Ramos (cell line): Measurements from ENCODE around the gene KRT1.
"Not testable (repeated sequence)": the region's sequence is repeated elsewhere in the genome, so short reads cannot be mapped to it uniquely, and the experiment has no call there.

Experiments
- in situ Hi-C: fragments of 300-500 bp; cut with MboI; formaldehyde crosslinking; loops from one replicate; pipeline ENCODE4 v1.14.3; 2022; ENCODE audit warnings: low sequenced_read_pairs; ENCODE audit not compliant: unreplicated experiment

KRT1 gene

GRCh38 chr12:52680363-52680762 lies at the start of gene KRT1:
Gene KRT1, minus strand, starts transcription at chr12:52680407. Its CDS starts 59 bp downstream, at chr12:52680348.
- in situ Hi-C loops = no loop called here

DNA sequence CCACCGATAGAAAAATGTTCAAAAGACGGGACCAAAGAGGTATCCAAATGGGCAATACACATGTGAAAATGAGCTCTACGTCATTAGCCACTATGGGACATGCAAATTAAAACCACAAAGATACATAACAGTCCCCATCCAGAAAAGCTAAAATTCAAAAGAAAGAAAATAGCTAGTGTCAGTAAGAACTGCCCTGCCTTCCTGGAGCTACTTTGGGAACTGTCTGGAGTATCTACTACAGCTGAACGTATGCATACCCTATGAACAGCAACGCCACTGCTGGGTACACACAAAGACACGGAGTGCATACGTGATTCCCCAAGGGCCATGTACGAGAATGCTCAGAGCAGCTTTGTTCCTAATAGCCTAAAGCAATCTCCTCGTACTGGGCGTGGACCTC lies 48.9 kb upstream of the KRT1 start:
- in situ Hi-C loops = no loop called here

GRCh38 chr12:52728374-52728773 lies 48.2 kb upstream of the KRT1 start:
- in situ Hi-C loops = no loop called here

DNA sequence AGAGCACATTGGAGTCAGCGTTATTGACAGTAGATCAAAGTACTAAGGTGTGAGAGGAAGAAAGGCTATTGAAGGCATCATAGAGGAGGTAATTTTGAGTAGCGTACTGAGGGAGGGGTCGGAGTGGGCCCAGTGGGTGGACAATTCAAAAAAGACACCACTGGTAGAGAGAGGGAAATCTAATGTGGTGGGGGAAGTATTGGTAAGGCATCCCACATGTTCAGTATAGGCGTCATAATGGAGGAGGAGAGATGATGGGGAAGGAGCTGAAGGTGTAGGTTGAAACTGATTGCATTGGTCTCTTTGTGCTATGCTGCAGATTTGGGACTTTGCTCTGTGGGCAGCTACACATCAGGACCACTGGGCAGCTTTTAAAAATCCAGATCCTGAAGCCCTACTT lies 46.8 kb upstream of the KRT1 start:
- in situ Hi-C loops = no loop called here

- in situ Hi-C loops = no loop called here
These were observed 46.2 kb upstream of the KRT1 start for GRCh38 chr12:52726451-52726850.

DNA sequence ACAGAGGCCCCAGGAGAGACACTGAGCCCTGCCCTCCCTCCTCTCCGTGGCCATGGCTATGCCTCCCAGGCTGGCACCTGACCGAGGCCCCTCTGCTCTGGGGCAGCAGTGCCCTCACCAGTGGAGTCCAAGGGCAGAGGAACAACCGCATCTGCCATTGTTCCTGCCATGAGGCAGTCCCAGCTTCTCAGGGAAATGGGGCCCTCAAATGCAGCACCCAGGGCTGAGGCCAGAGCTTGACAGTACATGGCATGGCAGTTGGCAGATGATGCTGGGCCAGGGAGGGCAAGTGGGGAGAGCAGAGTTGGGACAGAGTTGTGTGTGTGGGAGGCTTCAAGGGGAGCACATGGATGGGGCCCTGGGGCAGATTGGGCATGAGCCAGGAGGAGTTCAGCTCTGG lies 44.2 kb upstream of the KRT1 start:
- in situ Hi-C loops = no loop called here

DNA sequence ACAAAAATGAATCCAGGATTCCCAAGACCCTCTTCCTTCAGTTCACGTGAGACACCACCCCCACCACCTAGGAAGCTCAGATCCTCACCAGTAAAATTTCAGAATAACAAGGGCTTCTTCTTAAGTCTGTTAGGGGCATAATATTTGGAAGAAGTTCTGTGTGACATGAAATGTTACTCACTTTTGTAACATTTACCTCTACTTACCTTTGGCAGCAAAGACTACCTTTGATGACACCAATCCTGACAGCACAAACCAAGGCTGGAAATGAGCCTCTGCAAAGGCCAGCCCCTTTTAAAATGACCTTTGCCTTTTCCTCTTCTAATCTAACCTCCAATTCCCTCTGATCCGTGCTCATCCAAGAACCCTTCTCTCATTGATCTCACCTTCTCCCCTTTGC lies 42.5 kb upstream of the KRT1 start:
- in situ Hi-C loops = no loop called here

- in situ Hi-C loops = no loop called here
These were observed 41.7 kb upstream of the KRT1 start for GRCh38 chr12:52721838-52722470.

DNA sequence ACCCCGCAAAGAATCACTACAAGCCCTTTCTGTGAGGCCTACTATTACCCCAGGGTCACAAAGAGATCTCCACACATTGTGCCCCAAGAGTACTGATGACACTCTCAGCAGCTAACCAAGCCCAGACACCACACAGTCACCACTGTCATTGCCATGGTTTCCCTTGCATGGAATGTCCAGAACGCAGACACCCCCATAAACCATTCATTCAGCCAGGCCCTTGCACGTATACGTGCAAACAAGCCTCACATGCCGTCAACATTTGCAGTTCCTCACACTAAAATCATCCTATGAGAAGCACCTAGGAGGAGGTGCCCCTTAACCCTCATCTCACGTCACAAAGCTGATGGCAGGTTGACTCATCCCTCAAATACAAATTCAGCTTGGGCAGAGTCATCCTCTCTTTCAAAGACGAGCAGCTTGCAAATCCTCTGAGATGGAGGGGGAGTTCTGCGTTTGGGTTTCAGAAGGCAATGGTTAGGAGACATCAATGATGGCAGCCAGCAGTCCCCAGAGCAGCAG lies 40.2 kb upstream of the KRT1 start:
- in situ Hi-C loops = no loop called here

- in situ Hi-C loops = no loop called here
These were observed 35.9 kb upstream of the KRT1 start for GRCh38 chr12:52716061-52716460.

DNA sequence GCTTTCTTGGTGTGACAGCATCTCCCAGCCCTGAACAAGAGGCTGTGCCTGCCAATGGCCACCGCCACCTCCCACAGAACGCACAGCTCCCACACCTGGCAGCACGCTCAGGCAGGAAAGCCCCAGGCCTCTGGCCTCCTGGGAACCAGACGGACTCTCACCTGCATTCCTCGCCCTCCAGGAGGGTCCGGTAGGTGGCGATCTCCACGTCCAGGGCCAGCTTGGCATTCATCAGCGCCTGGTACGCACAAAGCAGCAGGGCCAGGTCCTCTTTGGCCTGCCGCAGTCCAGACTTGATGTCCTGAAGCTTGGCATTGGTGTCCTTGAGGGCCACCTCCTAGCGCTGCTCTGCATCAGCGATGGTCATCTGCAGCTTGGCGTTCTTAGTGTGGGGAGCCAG lies 35.2 kb upstream of the KRT1 start:
- in situ Hi-C loops = no loop called here

DNA sequence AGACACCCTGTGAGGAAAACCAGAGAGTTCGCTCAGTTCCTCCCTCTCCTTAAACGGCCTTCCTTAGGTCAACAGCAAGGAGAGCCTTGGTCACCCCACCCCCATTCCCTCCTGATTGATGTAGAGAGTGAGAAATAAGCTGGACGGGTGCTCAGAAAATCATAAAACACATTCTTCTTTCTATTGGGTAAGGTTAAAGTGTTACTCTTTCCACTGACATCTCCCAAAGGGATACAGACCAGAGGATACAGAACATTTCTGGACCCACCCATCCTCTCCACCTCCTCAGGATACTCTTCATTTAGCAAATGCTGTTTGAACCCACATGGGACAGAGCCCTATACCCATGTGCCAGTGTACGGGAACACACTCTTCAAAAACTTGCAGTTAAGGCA lies 34.7 kb upstream of the KRT1 start:
- in situ Hi-C loops = no loop called here

- in situ Hi-C loops = no loop called here
These were observed 34.0 kb upstream of the KRT1 start for GRCh38 chr12:52713960-52714886.

- in situ Hi-C loops = not testable (repeated sequence)
These were observed 31.9 kb upstream of the KRT1 start for GRCh38 chr12:52712122-52712521.

- in situ Hi-C loops = no loop called here
These were observed 30.5 kb upstream of the KRT1 start for GRCh38 chr12:52710730-52711129.

DNA sequence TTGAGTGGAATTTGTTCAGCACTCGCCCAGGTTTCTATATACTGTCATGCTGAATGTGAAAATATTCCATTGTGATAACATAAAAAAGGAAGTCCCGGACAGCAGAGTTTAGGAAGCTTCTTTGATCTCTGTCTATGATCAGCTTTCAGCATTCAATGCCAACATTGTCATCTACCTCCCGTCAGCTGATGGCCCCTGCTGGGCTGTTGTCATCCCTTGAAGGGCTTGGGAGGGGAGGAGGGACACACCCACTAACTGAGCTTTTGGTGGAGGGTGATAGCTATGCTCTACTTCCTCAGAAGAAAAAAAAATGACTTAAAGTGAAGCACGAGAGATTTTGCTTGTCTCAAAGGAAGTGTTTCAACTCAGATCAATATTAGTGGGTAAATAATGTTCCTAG lies 27.8 kb upstream of the KRT1 start:
- in situ Hi-C loops = no loop called here

DNA sequence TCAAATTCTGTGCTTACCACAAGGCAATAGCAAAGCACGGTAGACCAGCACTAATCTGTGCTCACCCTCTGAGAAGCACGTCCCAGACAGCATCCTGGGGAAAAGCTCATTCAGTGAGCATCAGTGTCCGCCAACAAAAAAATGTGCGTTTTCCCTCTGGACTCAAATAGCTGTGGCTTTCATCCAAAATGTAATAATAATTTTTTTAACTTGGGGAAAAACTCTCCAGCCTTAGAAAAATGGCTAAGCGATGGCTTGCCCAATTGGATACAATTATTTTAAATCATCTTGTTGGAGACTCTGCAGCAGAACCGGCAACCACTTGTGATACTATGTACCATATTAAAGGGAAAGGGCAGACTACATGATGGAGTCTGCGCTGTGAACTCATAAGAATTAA lies 24.3 kb upstream of the KRT1 start:
- in situ Hi-C loops = no loop called here

DNA sequence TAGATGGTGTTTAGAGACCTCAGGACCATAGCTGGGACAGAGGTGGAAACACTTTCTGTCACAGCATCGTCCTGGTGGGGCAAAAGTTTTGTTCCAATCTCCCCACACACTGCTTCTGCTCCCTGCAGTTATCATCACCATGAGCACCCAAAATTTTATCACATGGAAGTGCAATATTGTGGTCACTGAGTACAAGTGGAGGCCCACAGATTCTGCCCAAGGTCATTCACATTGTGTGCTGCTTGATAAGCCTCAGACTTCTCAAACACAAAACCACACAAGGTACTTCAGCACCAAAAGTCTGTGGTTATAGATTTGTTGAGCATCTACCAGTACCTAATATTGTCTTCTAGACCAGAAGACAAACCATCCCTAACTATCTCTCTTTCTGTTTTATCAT lies 23.7 kb upstream of the KRT1 start:
- in situ Hi-C loops = no loop called here

- in situ Hi-C loops = no loop called here
These were observed 23.2 kb upstream of the KRT1 start, which contains the start of gene KRT77 for GRCh38 chr12:52703424-52703823. Gene KRT77, minus strand, starts transcription at chr12:52703524. Its CDS starts 90 bp downstream, at chr12:52703434.

GRCh38 chr12:52702338-52702737 lies 22.1 kb upstream of the KRT1 start:
- in situ Hi-C loops = no loop called here

GRCh38 chr12:52701281-52701680 lies 21.1 kb upstream of the KRT1 start:
- in situ Hi-C loops = no loop called here
